Stomach (tissue), 4 donors: ENCODE measurements around the gene ZNRF2.

Experiments
- CTCF ChIP-seq, 7 experiments: fragments of 450-650 bp in 4 of 7; fragments of 200-600 bp in 3 of 7; sonication (generic) in 3 of 7; IDR thresholded peaks; one replicate each; pipeline ENCODE4 v1.5.1; 2016 to 2019; ENCODE audit warnings: antibody characterized with exemption in 7 of 7, control low read depth in 2 of 7, mild to moderate bottlenecking in 1 of 7
- EP300 ChIP-seq: sonication (generic); formaldehyde crosslinking; IDR thresholded peaks from one replicate; pipeline ENCODE4 v1.6.1; 2017; ENCODE audit warnings: antibody characterized with exemption
- POLR2A ChIP-seq, 4 donors: fragments of 450-650 bp; IDR thresholded peaks; one replicate each; pipeline ENCODE4 v1.6.1; 2016; ENCODE audit warnings: antibody characterized with exemption in 4 of 4, control low read depth in 2 of 4, mild to moderate bottlenecking in 1 of 4, moderate library complexity in 1 of 4
- POLR2AphosphoS5 ChIP-seq, 3 donors: sonication (generic); formaldehyde crosslinking; IDR thresholded peaks; one replicate each; pipeline ENCODE4 v1.6.1; 2016; ENCODE audit warnings: antibody characterized with exemption in 3 of 3

- TF ChIP-seq EP300 (no peak), CTCF (IDR thresholded peaks at IDR 0.05) (no peak), POLR2AphosphoS5 (IDR thresholded peaks at IDR 0.05) (no peak), POLR2A (IDR thresholded peaks at IDR 0.05) (no peak)
Observed at GRCh38 chr7:30253796-30254165, 30.6 kb upstream of the ZNRF2 start.
